Measurements from ENCODE around the gene CECR2.
"Not testable (repeated sequence)": the region's sequence is repeated elsewhere in the genome, so short reads cannot be mapped to it uniquely, and the experiment has no call there.

GRCh38 chr22:17521971-17522370 is 152.7 kb downstream of the CECR2 start:
- not testable (repeated sequence) for TF ChIP-seq POLR2A (IDR thresholded peaks at IDR 0.05)
- TF ChIP-seq, protein P1, sequence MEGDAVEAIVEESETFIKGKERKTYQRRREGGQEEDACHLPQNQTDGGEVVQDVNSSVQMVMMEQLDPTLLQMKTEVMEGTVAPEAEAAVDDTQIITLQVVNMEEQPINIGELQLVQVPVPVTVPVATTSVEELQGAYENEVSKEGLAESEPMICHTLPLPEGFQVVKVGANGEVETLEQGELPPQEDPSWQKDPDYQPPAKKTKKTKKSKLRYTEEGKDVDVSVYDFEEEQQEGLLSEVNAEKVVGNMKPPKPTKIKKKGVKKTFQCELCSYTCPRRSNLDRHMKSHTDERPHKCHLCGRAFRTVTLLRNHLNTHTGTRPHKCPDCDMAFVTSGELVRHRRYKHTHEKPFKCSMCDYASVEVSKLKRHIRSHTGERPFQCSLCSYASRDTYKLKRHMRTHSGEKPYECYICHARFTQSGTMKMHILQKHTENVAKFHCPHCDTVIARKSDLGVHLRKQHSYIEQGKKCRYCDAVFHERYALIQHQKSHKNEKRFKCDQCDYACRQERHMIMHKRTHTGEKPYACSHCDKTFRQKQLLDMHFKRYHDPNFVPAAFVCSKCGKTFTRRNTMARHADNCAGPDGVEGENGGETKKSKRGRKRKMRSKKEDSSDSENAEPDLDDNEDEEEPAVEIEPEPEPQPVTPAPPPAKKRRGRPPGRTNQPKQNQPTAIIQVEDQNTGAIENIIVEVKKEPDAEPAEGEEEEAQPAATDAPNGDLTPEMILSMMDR (IDR thresholded peaks at IDR 0.05 in 4 of 5, conservative IDR thresholded peaks at IDR 0.05 in 1 of 5), result not testable (repeated sequence)

Data from gastrocnemius medialis (tissue), 4 donors.